SU-DHL-6 (cell line): ENCODE data around the gene EPS8.

Source experiments
- H2AFZ ChIP-seq: fragments of 200-600 bp; sonication (generic); 2 replicates; pipeline ENCODE4 v1.6.1; 2014; ENCODE audit warnings: low read depth, mild to moderate bottlenecking, moderate library complexity, mixed read lengths, antibody characterized with exemption, low read length; ENCODE audit not compliant: severe bottlenecking
- H3F3A ChIP-seq: fragments of 200-600 bp; shearing (Covaris generic); 2 replicates; pipeline ENCODE4 v1.6.0; 2016; ENCODE audit warnings: antibody characterized with exemption, mild to moderate bottlenecking; ENCODE audit not compliant: insufficient read depth
- H3K27ac ChIP-seq: fragments of 200-600 bp; sonication (generic); 2 replicates; pipeline ENCODE4 v1.5.1; 2016; ENCODE audit warnings: low read depth, mild to moderate bottlenecking, low read length, moderate library complexity, mixed read lengths
- H3K27me3 ChIP-seq: fragments of 200-600 bp; sonication (generic), shearing (Covaris generic); 2 replicates; pipeline ENCODE4 v1.6.0; 2014; ENCODE audit warnings: mild to moderate bottlenecking, low read length
- H3K36me3 ChIP-seq: fragments of 200-600 bp; sonication (generic); 2 replicates; pipeline ENCODE4 v1.6.1; 2014; ENCODE audit warnings: mild to moderate bottlenecking, low read length, mixed read lengths
- H3K4me2 ChIP-seq: fragments of 300-600, 200-600 bp; shearing (Covaris generic), sonication (generic); 2 replicates; pipeline ENCODE4 v1.6.0; 2014; ENCODE audit warnings: low read length, low read depth, mild to moderate bottlenecking; ENCODE audit not compliant: poor library complexity, severe bottlenecking
- H3K4me3 ChIP-seq: fragments of 200-600 bp; sonication (generic); 2 replicates; pipeline ENCODE4 v1.5.1; 2014; ENCODE audit warnings: antibody characterized with exemption, low read length, mild to moderate bottlenecking, mixed read lengths; ENCODE audit not compliant: insufficient read depth, poor library complexity, severe bottlenecking
- H3K79me2 ChIP-seq: fragments of 200-600 bp; sonication (generic); 2 replicates; pipeline ENCODE4 v1.6.1; 2014; ENCODE audit warnings: mild to moderate bottlenecking, low read length, moderate library complexity; ENCODE audit not compliant: insufficient read depth
- H3K9ac ChIP-seq: fragments of 200-600 bp; sonication (generic); 2 replicates; pipeline ENCODE4 v1.7.0; 2014; ENCODE audit warnings: mild to moderate bottlenecking, low read length
- H3K9me2 ChIP-seq: fragments of 200-600 bp; sonication (generic); replicated peaks from 2 replicates; pipeline ENCODE4 v1.6.1; 2014; ENCODE audit warnings: low read length; ENCODE audit not compliant: insufficient read depth
- H3K9me3 ChIP-seq: fragments of 200-600 bp; sonication (generic); 2 replicates; pipeline ENCODE4 v1.6.1; 2014; ENCODE audit warnings: low read length, mixed read lengths; ENCODE audit not compliant: insufficient read depth
- H4K20me1 ChIP-seq: fragments of 200-600 bp; sonication (generic); 2 replicates; pipeline ENCODE4 v1.6.1; 2014; ENCODE audit warnings: low read depth, mild to moderate bottlenecking, antibody characterized with exemption, low read length, moderate library complexity, mixed read lengths
- CTCF ChIP-seq: fragments of 200-600 bp; sonication (generic); IDR thresholded peaks from one replicate; pipeline ENCODE4 v1.5.1; 2017; ENCODE audit warnings: antibody characterized with exemption, mild to moderate bottlenecking, low read length, moderate library complexity; ENCODE audit not compliant: insufficient read depth, poor library complexity, severe bottlenecking
- EZH2phosphoT487 ChIP-seq: fragments of 200-600 bp; sonication (generic), shearing (Covaris generic); conservative IDR thresholded peaks from 2 replicates; pipeline ENCODE4 v1.6.1; 2018; ENCODE audit warnings: mild to moderate bottlenecking, antibody characterized with exemption, low read length, moderate library complexity, mixed read lengths

Gene EPS8

GRCh38 chr12:15597125-15597830 lies 191.9 kb downstream of the EPS8 start:
- no peaks in the 10 kb centered on the region for H3F3A ChIP-seq
- H3K9me2 ChIP-seq = no peaks in the 10 kb centered on the region
- TF ChIP-seq CTCF = no peak
- TF ChIP-seq EZH2phosphoT487 = no peak
- no peak overlapping the region for H3K27ac ChIP-seq
- no peaks in the 10 kb centered on the region for H3K79me2 ChIP-seq
- H2AFZ ChIP-seq = no peak overlapping the region
- no peak overlapping the region for H3K4me3 ChIP-seq
- H3K4me2 ChIP-seq = no peak overlapping the region
- H3K27me3 ChIP-seq = no peaks in the 10 kb centered on the region
- H4K20me1 ChIP-seq = no peaks in the 10 kb centered on the region
- H3K9ac ChIP-seq = no peak overlapping the region
- no peaks in the 10 kb centered on the region for H3K36me3 ChIP-seq
- H3K9me3 ChIP-seq = no peaks in the 10 kb centered on the region

- H3K9me3 ChIP-seq = no peaks in the 10 kb centered on the region
- H3K27ac ChIP-seq = no peak overlapping the region
- H2AFZ ChIP-seq = no peak overlapping the region
- H3K9me2 ChIP-seq = no peaks in the 10 kb centered on the region
- H3K4me3 ChIP-seq = no peak overlapping the region
- no peak for TF ChIP-seq CTCF
- TF ChIP-seq EZH2phosphoT487 = no peak
- no peaks in the 10 kb centered on the region for H3K27me3 ChIP-seq
- H3K9ac ChIP-seq = no peak overlapping the region
- H3K79me2 ChIP-seq = no peaks in the 10 kb centered on the region
- H3K4me2 ChIP-seq = no peak overlapping the region
- H4K20me1 ChIP-seq = no peaks in the 10 kb centered on the region
- H3F3A ChIP-seq = no peaks in the 10 kb centered on the region
- no peaks in the 10 kb centered on the region for H3K36me3 ChIP-seq
Observed at GRCh38 chr12:15596174-15596573, 193.0 kb downstream of the EPS8 start.

GRCh38 chr12:15592934-15593333 lies 196.3 kb downstream of the EPS8 start:
- H2AFZ ChIP-seq = no peak overlapping the region
- H3K27ac ChIP-seq = no peak overlapping the region

More at GRCh38 chr12:15592934-15593333, 196.3 kb downstream of the EPS8 start:
- H3K4me2 ChIP-seq = no peak overlapping the region
- no peak overlapping the region for H3K9ac ChIP-seq
- no peaks in the 10 kb centered on the region for H3K79me2 ChIP-seq
- H3K36me3 ChIP-seq = no peaks in the 10 kb centered on the region
- no peaks in the 10 kb centered on the region for H3K9me3 ChIP-seq
- no peaks in the 10 kb centered on the region for H4K20me1 ChIP-seq
- H3K9me2 ChIP-seq = no peaks in the 10 kb centered on the region
- no peaks in the 10 kb centered on the region for H3K27me3 ChIP-seq
- H3K4me3 ChIP-seq = no peak overlapping the region
- TF ChIP-seq EZH2phosphoT487 (no peak), CTCF (no peak)
- no peaks in the 10 kb centered on the region for H3F3A ChIP-seq
